ENCODE measurements around the gene CELA2A.
"Not testable (repeated sequence)": the region's sequence is repeated elsewhere in the genome, so short reads cannot be mapped to it uniquely, and the experiment has no call there.

Gene CELA2A

DNA sequence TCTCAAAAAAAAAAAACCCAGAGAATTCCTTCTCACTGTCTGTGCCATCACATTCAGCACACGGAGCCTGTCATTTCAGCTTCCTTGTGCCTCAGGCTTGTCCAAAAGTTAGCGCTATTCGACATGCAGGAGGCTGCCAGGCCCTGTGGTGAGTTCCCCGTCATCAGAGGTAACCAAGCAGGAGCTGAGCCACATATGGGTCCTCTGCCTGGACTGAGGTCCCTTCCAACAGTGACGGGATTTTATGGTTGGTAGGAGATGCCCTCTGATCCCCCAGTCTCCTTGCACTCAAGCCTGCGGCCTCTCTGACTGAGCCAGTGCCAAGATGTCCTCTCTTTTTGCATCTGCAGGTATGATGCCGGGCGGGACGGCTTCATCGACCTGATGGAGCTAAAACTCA, 31.0 kb upstream of the CELA2A start:
- no peak for DNase-seq

DNA sequence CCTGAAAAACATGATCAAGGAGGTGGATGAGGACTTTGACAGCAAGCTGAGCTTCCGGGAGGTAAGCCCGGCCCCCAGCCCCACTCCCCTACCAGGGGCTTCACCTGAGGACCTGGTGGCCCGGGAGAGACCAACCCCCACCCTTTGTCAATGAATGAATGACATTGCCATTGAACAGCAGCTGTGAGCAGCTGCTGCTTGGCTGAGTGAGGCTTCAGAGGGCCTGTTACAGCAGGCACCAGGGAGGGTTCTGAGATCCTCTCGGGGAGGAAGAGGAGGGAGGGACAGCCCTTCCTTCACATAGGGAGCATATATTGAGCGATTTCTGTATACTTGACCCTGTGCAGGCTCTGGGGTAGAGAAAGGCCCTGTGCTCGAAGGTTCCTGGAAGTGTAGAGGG, 30.6 kb upstream of the CELA2A start:
- no peak for DNase-seq

DNA sequence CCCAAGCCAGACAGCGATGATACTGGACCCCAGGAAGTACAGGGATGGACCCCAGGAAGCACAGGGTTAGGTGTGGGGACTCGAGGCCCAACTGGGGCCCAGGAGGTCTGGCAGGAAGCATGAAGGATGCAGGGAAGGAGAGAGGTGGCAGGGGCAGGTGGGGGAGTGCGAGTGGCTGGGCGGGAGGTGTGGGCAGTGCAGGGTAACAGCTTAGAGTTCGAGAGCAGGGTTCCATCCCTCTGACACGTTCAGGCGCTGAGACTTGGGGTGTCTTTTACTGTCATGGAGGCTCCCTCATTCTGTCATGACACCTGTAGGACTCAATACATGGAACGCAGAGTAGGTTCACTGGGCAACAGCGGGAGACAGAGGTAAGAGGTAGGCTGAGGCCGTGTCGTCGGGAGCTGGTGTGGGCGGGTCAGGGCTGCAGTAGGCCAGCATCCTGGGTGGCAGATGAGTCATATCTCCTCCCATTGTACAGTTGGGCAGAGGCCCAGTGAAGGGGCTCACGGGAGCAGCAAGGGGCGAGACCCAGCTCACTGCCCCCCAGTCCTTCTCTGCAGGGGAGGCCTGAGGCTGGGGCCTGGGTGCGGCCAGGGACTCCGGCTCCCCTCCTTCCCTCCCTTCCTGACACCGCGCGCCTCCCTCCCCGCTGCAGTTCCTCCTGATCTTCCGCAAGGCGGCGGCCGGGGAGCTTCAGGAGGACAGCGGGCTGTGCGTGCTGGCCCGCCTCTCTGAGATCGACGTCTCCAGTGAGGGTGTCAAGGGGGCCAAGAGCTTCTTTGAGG, 29.8 kb upstream of the CELA2A start:
- DNase-seq, result no peak

DNA sequence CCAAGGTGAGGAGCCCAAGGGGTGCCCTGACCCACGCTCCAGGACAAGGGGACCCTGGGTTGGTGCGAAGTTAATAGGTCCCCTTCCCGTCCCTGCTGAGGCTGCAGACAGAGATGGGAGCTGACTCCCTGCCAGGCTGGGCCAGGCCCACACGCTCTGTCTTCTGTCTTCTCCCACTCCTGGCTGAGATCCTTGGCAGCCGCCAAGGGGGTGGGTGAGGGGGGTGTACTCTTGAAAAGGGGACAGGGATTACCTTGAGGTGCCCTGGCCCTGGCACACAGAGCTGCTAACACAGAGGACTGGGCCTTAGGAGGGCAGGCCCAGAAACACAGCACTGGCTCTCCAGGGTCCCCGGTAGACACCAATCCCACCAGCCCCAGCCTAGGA, 29.3 kb upstream of the CELA2A start:
- no peak for DNase-seq

DNA sequence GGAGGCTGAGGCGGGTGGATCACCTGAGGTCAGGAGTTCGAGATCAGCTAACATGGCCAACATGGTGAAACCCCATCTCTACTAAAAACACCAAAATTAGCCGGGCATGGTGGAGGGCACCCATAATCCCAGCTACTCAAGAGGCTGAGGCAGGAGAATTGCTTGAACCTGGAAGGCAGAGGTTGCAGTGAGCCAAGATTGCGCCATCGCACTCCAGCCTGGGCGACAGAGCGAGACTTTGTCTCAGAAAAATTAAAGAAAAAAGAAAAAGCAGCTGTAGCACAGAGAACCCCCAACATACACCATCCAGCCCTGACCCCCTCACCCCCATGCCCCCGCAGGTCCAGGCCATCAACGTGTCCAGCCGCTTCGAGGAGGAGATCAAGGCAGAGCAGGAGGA, 28.3 kb upstream of the CELA2A start:
- DNase-seq, result not testable (repeated sequence)

DNA sequence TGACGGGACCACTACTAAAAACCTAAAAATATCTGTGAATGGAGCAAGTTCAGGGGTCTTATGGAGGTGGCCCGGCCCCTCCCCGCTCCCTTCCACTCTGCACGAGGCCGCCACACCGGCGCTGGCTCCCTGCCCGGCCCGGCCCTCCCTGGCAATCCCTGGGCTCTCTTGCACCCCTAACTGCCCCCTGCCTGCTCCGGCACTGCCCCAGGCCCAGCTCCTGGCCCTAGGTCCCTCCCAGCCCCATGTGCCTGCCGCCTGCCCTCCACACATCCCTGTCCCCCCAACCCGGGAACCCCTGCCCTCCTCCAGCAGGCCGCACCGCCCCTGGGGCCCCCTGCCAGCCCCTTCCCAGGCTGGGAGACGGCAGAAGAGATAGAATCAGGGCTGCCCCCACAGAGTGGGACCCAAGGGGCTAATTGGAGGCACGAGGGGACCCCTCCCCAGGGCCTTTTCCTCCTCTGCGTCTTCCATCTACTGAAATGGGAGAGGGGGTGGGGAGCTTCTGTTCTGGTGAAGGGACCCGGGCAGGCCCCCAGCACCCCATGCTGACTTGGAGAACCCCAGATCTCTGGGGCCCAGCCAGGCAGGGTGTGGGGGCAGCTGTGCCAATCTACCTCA, 27.6 kb upstream of the CELA2A start:
- DNase-seq, result no peak

DNA sequence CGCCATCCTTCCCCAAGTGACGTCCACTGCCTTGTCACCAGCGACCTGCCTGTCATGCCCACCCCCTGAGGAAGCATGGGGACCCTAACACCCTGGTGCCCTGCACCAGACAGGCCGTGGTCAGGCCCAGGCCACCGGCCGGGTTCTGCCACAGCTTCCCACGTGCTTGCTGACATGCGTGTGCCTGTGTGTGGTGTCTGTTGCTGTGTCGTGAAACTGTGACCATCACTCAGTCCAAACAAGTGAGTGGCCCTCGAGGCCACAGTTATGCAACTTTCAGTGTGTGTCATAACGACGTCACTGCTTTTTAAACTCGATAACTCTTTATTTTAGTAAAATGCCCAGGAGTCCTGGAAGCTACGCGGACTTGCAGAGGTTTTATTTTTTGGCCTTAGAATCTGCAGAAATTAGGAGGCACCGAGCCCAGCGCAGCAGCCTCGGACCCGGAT, 26.8 kb upstream of the CELA2A start:
- DNase-seq, result no peak

DNA sequence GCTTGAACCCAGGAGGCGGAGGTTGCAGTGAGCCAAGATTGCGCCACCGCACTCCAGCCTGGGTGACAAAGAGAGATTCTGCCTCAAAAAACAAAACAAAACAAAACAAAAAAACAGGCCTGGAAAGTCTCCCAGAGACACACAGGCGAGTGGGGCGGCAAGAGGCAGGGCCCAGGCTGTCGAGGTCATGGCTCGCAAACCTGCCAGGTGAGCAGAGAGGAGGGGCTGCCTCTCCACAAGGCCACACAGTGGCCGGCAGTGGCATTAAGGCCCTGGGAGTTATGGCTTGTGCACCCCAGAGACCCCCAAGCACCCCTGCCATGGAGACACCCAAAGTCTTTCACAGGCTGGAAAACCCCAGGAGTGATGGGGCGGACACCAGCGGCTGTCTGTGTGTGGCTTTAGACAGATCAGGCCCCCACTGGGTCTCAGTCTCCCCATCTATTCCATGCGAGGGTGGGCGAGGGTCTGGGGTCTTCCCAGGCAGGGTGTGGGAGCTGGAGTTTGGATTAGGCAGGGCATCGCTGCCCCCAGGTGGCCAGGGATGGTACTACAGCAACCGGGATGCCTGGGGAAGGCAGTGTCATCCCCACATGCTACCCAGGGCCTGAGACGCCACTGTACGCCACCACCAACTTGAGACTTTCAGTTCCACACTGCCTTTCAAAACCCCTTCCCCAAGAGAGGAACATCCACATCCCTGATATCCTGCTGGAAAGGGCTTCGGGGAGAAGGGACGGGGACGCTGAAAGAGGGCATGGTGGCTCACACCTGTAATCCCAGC, 25.6 kb upstream of the CELA2A start:
- DNase-seq, result peak; percentile 26

DNA sequence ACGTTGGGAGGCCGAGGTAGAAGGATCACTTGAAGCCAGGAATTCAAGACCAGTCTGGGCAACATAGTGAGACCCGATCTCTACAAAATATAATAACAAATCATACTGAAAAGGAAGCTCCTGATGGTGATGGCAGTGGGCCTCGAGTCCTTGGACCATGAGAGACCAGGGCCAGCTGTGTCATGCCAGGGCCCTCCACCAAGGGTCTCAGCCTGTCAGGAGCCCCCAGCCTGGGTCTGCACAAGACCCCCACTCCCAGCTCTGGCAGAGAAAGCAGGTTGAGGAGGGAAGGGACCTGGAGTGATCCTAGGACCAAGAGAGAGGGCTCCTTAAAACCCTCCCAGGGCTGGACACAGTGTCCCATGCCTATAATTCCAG, 25.0 kb upstream of the CELA2A start:
- no peak for DNase-seq

DNA sequence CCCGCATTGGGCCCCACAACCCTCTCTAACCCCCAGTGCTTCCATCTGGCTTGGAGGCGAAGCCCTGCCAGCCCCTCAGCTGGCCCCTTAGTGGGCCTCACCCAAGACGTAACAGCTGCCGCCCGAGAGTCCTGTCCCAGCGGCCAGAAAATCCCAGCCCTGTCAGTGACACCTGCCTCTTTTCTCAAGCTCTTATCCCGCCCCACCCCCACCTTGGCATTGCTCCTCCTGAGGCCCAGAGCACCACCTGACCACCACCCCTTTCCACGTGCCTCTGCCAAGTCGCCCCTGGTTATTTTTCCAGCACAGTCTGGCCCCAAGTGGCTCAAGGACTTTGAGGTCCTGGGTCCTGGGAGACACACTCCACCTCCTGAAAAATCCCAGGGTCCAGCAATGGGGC, 24.2 kb upstream of the CELA2A start:
- DNase-seq, result no peak

DNA sequence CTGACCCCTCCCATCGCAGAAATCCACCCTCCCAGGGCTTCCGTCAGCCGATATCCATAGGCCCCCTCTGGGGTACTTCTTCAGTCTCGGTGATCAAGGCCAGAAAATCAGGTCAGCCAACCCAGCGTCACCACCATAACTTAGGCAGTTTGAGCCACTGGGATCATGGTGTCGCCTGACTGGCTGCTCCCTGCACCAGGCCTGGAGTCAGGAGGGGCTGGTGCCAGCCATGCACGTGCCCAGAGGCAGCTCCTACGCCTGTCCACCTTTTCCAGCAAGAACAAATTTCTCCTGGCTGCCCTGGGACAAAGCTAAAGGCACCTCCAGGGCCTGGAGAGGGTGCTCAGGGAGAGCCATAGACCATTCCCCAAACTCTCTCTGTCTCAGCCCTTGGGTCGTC, 23.1 kb upstream of the CELA2A start:
- no peak for DNase-seq

DNA sequence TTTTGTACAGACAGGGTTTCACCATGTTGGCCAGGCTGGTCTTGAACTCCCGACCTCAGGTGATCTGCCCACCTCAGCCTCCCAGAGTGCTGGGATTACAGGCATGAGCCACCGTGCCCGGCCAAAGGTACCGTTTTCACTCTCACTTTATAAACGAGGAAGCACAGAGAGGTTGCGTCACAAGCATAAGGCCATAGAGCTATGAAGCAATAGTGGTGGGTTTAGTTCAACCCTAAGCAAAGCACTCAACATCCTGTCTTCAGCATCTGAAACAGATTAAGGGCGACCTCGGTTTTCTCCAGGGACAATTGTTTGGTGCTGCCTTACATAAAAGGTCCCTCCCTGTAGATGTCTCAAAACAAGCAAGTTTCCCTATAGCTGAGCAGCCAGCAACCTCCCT, 21.8 kb upstream of the CELA2A start:
- peak; percentile 52 for DNase-seq

DNA sequence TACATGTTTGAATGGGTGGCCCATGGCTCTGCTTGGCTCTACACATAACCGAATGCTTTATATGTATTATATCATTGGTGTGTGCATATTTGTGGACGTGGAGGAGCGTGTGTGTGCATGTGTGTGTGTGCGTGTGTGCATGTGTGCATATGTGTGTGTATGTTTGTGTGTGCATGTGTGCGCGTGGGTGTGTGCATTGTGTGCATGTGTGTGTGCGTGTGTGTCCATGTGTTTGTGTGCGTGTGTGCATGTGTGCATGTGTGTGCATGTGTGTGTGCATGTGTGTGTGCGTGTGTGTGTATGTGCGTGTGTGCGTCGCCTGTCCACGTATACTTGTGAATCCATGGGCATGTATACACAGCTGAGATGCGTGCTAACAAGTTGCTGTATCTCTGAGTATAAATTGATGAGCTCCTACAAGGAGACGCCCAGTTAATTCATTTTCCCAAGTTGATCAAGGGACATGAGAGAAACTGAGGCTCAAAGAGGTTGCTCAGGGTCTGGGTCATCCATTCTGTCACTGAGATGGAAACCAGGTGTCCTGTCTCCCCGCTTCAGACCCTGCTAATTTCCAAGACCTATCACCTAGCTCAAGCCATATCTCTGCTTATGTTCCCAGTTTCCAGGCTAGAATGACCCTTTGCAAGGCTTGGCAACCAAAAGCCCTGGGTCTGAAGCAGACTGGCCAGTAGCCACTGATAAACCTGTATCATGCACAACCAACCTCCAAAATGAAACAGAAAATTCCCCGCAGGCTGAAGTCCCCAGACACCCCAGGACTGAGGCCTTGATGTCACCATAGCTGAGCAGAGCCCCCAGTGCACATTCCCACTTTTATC, 21.1 kb upstream of the CELA2A start:
- DNase-seq, result no peak

DNA sequence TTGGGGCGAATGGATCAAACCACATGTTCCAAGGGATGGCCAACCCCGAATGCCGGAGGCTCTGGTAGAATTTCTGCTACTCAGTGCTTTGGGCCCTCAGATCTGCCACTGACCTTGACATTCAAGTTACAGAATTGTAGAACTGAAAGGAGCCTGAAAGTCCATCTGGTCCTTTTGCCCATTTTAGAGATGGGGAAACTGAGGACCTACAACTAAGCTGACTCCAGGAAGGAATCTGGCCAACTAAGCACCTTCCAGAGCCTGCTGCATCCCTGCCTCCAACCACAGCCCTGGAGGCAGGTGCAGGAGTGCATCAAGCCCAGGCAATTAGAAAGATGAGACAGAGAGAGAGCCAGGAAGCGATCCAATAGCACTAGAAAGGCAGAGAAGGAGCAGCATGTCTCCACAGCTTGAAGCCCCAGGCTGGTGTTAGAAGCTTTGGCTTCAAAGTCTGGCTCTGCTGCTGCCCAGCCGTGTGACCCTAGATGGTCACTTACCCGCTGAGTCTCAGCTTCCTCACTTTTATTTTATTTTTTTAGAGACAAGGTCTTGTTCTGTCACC, 19.6 kb upstream of the CELA2A start:
- DNase-seq, result no peak

DNA sequence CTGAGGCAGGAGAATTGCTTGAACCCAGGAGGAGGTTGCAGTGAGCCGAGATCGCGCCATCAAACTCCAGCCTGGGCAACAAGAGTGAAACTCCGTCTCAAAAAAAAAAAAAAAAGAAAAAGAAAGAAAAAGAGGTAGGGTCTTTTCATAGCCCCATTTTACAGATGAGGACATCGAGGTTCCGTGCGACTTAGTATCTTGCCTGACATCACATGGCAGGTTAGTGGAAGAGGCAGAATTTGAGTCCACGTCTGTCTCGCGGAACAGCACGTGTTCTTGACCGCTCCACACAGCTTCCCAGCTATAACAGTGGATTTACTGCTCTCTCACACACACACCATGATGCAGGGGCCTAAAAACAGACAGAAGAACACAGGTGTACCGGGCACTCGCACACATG, 17.2 kb upstream of the CELA2A start:
- no peak for DNase-seq

DNA sequence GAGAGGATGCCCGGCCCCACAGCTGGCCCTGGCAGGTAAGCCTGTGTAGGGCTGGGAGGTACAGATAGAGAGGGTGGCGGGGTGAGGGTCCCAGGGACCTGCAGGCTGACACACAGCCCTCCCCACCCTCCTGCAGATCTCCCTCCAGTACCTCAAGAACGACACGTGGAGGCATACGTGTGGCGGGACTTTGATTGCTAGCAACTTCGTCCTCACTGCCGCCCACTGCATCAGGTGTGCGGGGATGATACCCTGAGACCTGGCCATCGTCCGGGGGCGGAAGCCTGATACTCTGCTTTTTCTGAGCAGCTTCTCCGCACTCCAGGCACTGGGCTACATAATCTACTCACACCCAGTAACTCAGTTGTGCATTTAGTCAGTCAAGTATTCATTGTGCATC, 16.2 kb upstream of the CELA2A start:
- DNase-seq, result no peak

DNA sequence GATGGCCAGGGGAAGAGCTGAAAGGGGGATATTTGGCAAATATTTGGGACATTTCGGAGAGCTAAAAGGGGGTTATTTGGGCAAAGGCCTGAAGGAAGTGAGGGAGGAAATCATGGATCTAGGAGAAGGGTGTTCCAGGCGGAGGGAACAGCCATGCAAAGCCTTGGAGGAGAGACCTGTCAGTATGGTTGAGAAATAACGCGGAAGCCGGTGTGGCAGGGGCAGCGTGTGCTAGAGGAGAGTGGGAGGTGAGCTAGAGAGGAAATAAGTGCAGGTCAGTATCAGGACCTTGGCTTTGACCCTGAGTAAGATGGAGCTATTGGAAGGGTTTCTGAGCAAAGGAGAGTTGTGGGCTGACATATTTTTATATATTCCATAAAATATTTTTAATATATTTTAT, 15.3 kb upstream of the CELA2A start:
- no peak for DNase-seq

DNA sequence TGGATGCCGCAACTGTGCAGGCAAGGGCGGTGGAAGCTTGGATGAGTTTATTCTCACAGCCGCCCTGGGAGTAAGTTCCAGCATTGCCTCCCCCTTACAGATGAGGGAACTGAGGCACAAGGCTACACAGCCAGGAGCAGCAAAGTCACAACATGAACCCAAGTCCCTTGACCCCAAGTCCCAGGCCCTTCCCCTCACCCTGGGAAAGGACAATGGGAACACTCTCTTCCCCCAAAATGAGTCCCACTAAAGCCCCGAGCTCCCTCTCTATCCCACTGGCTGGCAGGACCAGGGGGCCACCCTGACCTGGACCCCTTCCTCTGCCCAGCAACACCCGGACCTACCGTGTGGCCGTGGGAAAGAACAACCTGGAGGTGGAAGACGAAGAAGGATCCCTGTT, 14.4 kb upstream of the CELA2A start:
- no peak for DNase-seq

DNA sequence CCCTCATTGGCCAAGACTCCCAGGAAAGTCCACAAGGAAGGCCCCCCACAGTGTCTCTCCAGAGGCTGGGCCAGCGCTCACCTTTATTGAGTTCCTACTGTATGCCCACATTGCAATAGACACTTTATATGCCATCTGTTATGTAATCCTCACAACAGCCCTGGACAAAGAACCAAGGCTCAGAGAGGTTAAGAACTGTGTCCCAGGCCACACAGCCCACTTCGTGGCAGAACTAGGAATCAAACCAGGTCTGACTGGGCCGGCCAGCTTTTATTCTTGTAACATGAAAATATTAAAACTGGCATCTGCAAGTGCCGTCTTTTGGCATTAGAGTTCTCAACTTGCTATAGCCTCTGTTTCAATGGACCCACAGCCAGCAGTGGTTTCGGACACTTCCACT, 13.8 kb upstream of the CELA2A start:
- DNase-seq, result no peak

DNA sequence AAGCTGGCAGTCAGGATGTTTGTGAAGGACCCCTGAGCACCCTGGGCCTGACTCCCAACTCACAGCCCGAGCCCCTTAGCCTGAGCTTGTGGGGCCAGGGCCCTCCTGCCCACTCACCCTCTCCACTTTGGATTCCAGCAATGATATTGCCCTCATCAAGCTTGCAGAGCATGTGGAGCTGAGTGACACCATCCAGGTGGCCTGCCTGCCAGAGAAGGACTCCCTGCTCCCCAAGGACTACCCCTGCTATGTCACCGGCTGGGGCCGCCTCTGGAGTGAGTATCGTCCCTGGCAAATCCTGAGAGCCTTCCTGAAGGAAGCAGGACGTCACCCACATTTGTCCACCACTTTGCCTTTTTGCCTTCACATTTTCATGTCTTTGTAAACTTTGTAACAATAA, 13.3 kb upstream of the CELA2A start:
- DNase-seq, result no peak

DNA sequence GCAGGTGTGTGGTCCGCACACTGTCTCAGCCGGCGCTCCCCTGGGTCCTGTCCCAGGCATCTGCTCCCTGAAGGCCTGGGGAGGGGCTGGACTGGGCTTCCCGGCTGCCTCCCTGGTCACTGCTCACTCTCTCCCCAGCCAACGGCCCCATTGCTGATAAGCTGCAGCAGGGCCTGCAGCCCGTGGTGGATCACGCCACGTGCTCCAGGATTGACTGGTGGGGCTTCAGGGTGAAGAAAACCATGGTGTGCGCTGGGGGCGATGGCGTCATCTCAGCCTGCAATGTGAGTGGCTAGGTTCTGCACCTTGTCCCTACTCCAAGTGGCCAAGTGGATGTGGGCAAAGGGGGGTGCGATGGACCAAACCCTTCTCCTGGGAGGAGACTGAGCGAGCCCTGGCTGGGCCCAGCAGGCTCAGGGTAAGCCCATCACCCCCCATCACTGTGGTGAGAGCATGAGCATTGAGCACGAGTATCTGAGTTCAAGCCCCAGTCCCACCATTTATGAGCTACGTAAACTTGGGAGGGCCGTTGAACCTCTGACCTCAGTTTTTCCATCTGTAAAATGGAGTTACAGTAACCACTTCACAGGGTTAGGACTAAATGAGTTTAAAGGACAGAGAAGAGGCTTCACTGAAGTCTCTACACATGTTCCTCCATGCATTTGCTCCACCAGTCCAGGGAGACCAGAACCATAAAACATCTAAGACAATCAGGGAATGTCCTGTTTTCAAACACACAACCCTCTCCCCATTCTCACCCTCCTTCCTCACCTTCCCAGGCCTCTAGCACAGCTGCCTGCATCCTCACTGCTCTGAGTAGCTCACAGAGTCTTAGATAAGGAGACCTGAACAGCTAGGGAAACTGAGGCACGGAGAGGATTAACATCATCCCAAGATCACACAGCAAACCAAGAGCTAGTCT, 11.8 kb upstream of the CELA2A start:
- no peak for DNase-seq

Measured in NK-92 treated with Interleukin-12 subunit alpha and Interleukin-12 subunit beta, amount 100 ng/mL, for 24 hours (cell line).